Measurements from ENCODE around the gene GABRG3.

Gene GABRG3

GRCh38 chr15:27248251-27248650 is 277.3 kb downstream of the GABRG3 start:
- no peak for DNase-seq (ENCODE audit: low spot score)

GRCh38 chr15:27249046-27249759 is 278.2 kb downstream of the GABRG3 start:
- DNase-seq (ENCODE audit: low spot score): no peak

GRCh38 chr15:27249760-27250109 is 278.8 kb downstream of the GABRG3 start:
- no peak for DNase-seq (ENCODE audit: low spot score)

GRCh38 chr15:27250223-27250622 is 279.2 kb downstream of the GABRG3 start:
- DNase-seq (ENCODE audit: low spot score): no peak

- DNase-seq (ENCODE audit: low spot score): no peak
These were observed 283.1 kb downstream of the GABRG3 start for GRCh38 chr15:27254055-27254454.

- no peak for DNase-seq (ENCODE audit: low spot score)
These were observed 283.8 kb downstream of the GABRG3 start for GRCh38 chr15:27254801-27255200.

GRCh38 chr15:27256446-27256845 is 285.5 kb downstream of the GABRG3 start:
- no peak for DNase-seq (ENCODE audit: low spot score)

GRCh38 chr15:27258287-27258686 is 287.3 kb downstream of the GABRG3 start:
- no peak for DNase-seq (ENCODE audit: low spot score)

GRCh38 chr15:27260523-27260922 is 289.5 kb downstream of the GABRG3 start:
- DNase-seq (ENCODE audit: low spot score): no peak

- no peak for DNase-seq (ENCODE audit: low spot score)
These were observed 297.9 kb downstream of the GABRG3 start for GRCh38 chr15:27268923-27269322.

- no peak for DNase-seq (ENCODE audit: low spot score)
These were observed 300.3 kb downstream of the GABRG3 start for GRCh38 chr15:27271258-27271657.

- DNase-seq (ENCODE audit: low spot score): no peak
These were observed 301.4 kb downstream of the GABRG3 start for GRCh38 chr15:27272427-27272826.

GRCh38 chr15:27273506-27273905 is 302.5 kb downstream of the GABRG3 start:
- no peak for DNase-seq (ENCODE audit: low spot score)

GRCh38 chr15:27278761-27279160 is 307.8 kb downstream of the GABRG3 start:
- no peak for DNase-seq (ENCODE audit: low spot score)

GRCh38 chr15:27292641-27293040 is 321.7 kb downstream of the GABRG3 start:
- no peak for DNase-seq (ENCODE audit: low spot score)

GRCh38 chr15:27293607-27294006 is 322.6 kb downstream of the GABRG3 start:
- DNase-seq (ENCODE audit: low spot score): no peak

GRCh38 chr15:27317736-27318135 is 346.8 kb downstream of the GABRG3 start:
- DNase-seq (ENCODE audit: low spot score): no peak

- no peak for DNase-seq (ENCODE audit: low spot score)
These were observed 352.8 kb downstream of the GABRG3 start for GRCh38 chr15:27323801-27324200.

GRCh38 chr15:27324886-27325615 is 354.1 kb downstream of the GABRG3 start:
- no peak for DNase-seq (ENCODE audit: low spot score)

- DNase-seq (ENCODE audit: low spot score): no peak
These were observed 356.6 kb downstream of the GABRG3 start for GRCh38 chr15:27327467-27328025.

- DNase-seq (ENCODE audit: low spot score): no peak
These were observed 357.2 kb downstream of the GABRG3 start for GRCh38 chr15:27328186-27328585.

GRCh38 chr15:27328608-27329007 is 357.6 kb downstream of the GABRG3 start:
- no peak for DNase-seq (ENCODE audit: low spot score)

GRCh38 chr15:27330326-27330725 is 359.3 kb downstream of the GABRG3 start:
- DNase-seq (ENCODE audit: low spot score): no peak

Data from cerebellar cortex (tissue), 1 donor.